ENCODE measurements around the gene SPSB4. TPM values are rescaled to one million over a fixed set of nuclear protein-coding genes. Genes with fewer than 3 reads are reported as not detected.

Gene SPSB4
- total and polyA plus RNA-seq, 2 donors (not counting 3 experiments of a cell fraction or from before 2014, with no cell fraction given), result 0.06 to 0.22 TPM

GRCh38 chr3:141129541-141130011 is 78.4 kb downstream of the SPSB4 start:
- H3K9me1 ChIP-seq (replicated peaks; ENCODE audit: control insufficient read depth, extremely low read depth, insufficient read depth, low read length), result no peaks in the 10 kb centered on the region
- POLR2A ChIA-PET, result no interaction called here
- H4K20me1 ChIP-seq (replicated peaks; ENCODE audit: control insufficient read depth, extremely low read depth, insufficient read depth, low read length), result no peaks in the 10 kb centered on the region
- intact Hi-C loops (cut with micrococcal nuclease), result no loop called here
- H3K4me2 ChIP-seq (ENCODE audit: insufficient read depth, low read length), result no peak overlapping the region
- H3K9me3 ChIP-seq (replicated peaks; ENCODE audit: control insufficient read depth, insufficient read depth, low read length), result no peaks in the 10 kb centered on the region
- TF ChIP-seq GATA2 (IDR thresholded peaks at IDR 0.05; ENCODE audit: insufficient read depth, insufficient read length, low read depth, low read length) (no peak), FOS (IDR thresholded peaks at IDR 0.05; ENCODE audit: borderline replicate concordance, insufficient read depth, low read length) (no peak), CTCF (IDR thresholded peaks at IDR 0.05; ENCODE audit: extremely low read depth in 1 of 2, insufficient read depth in 1 of 2, low read depth in 1 of 2, low read length in 2 of 2) (no peak), MYC (IDR thresholded peaks at IDR 0.05; ENCODE audit: low read depth, low read length) (no peak), MAX (IDR thresholded peaks at IDR 0.05; ENCODE audit: insufficient read depth, insufficient read length) (no peak), EZH2 (IDR thresholded peaks at IDR 0.05; ENCODE audit: borderline replicate concordance, low read depth, low read length, severe bottlenecking) (no peak), POLR2A (IDR thresholded peaks at IDR 0.05; ENCODE audit: low read depth, low read length) (no peak), JUN (IDR thresholded peaks at IDR 0.05; ENCODE audit: borderline replicate concordance, insufficient read depth, insufficient read length, low read depth) (no peak), POLR2AphosphoS5 (IDR thresholded peaks at IDR 0.05; ENCODE audit: insufficient read depth, low read depth, low read length) (no peak)
- no peaks in the 10 kb centered on the region for H3K36me3 ChIP-seq (ENCODE audit: control insufficient read depth in 2 of 2, extremely low read depth in 1 of 2, insufficient read depth in 2 of 2, low read length in 2 of 2)
- no peaks in the 10 kb centered on the region for H3K79me2 ChIP-seq (ENCODE audit: control insufficient read depth, insufficient read depth, low read length)
- FAIRE-seq (no peak), DNase-seq (ENCODE audit: low read depth, low spot score) (no peak)
- H3K4me1 ChIP-seq (ENCODE audit: control insufficient read depth, extremely low read depth, insufficient read depth, low read length), result no peaks in the 10 kb centered on the region
- no peaks in the 10 kb centered on the region for H3K27me3 ChIP-seq (ENCODE audit: control insufficient read depth in 2 of 2, insufficient read depth in 2 of 2, low read length in 2 of 2)
- H3K27ac ChIP-seq (ENCODE audit: insufficient read depth, low read depth, low read length), result no peak overlapping the region
- no TSS peak for BruUV-seq (replicated peaks)
- H3K9ac ChIP-seq (replicated peaks; ENCODE audit: extremely low read depth, insufficient read depth, low read length), result no peak overlapping the region
- H3K4me3 ChIP-seq (replicated peaks in 1 of 3; ENCODE audit: insufficient read depth in 1 of 3, low read depth in 1 of 3, low read length in 3 of 3), result no peak overlapping the region
- dilution Hi-C loops (cut with MboI; ENCODE audit: extremely low pct_ligation_motif_present, low sequenced_read_pairs), result no loop called here
- CTCF ChIA-PET, result interaction anchor here (1.2 kb wide), 1 partner anchor 13 kb away, joined by 3 read pairs; no protein-coding TSS in a partner anchor
- H2AFZ ChIP-seq (ENCODE audit: low read depth, low read length), result no peak overlapping the region
